Gastrocnemius medialis (tissue), 4 donors: ENCODE results near the gene USP34. TPM values are rescaled to one million over a fixed set of nuclear protein-coding genes. Genes with fewer than 3 reads are reported as not detected.
"Not testable (repeated sequence)": the region's sequence is repeated elsewhere in the genome, so short reads cannot be mapped to it uniquely, and the experiment has no call there.

Source experiments
- ATAC-seq, 2 donors: fragments of 150-250 bp; one replicate each; pipeline ENCODE4 v1.9.1; 2016
- DNase-seq, 2 donors: peaks; one replicate each; pipeline ENCODE4 v3.0.0-alpha.2; 2019
- H3K27ac ChIP-seq, 4 donors: fragments of 200-600 bp; sonication (generic); 1 replicate in 1 of 4; 2 replicates in 3 of 4; pipeline ENCODE4 v1.5.1; 2016 to 2018; ENCODE audit warnings: mild to moderate bottlenecking in 2 of 4, moderate library complexity in 1 of 4
- H3K27me3 ChIP-seq, 3 donors: fragments of 200-600 bp; sonication (generic) in 2 of 3; 1 replicate in 1 of 3; 2 replicates in 2 of 3; pipeline versions ENCODE4 v1.5.1 to v1.6.0; 2016 to 2019; ENCODE audit warnings: mild to moderate bottlenecking in 1 of 3, moderate library complexity in 1 of 3
- H3K36me3 ChIP-seq, 2 donors: fragments of 200-600 bp; sonication (generic) in 1 of 2; one replicate each; pipeline ENCODE4 v1.5.1; 2017 to 2018
- H3K4me1 ChIP-seq, 2 donors: fragments of 200-600 bp; sonication (generic) in 1 of 2; one replicate each; pipeline ENCODE4 v1.5.1; 2016 to 2017; ENCODE audit warnings: mild to moderate bottlenecking in 2 of 2
- H3K4me3 ChIP-seq, 4 donors: fragments of 200-600 bp; sonication (generic) in 3 of 4; 1 replicate in 1 of 4; 2 replicates in 3 of 4; pipeline ENCODE4 v1.5.1; 2016 to 2019; ENCODE audit warnings: mild to moderate bottlenecking in 2 of 4
- H3K9me3 ChIP-seq, 3 donors: fragments of 200-600 bp; sonication (generic) in 2 of 3; 1 replicate in 1 of 3; 2 replicates in 2 of 3; pipeline ENCODE4 v1.5.1; 2016 to 2019
- CTCF ChIP-seq, 5 experiments: fragments of 450-650 bp in 3 of 5; fragments of 200-600 bp in 2 of 5; sonication (generic) in 2 of 5; IDR thresholded peaks in 4 of 5; conservative IDR thresholded peaks in 1 of 5; 1 replicate in 4 of 5; 2 replicates in 1 of 5; pipeline ENCODE4 v1.5.1; 2016 to 2019; ENCODE audit warnings: antibody characterized with exemption in 5 of 5, mild to moderate bottlenecking in 3 of 5, moderate library complexity in 3 of 5
- POLR2A ChIP-seq, 2 donors: fragments of 450-650 bp; IDR thresholded peaks; one replicate each; pipeline ENCODE4 v1.6.1; 2017; ENCODE audit warnings: antibody characterized with exemption in 2 of 2, mild to moderate bottlenecking in 2 of 2, moderate library complexity in 2 of 2
- in situ Hi-C, 4 donors: fragments of 200-750 bp; cut with MboI; loops; one replicate each; pipeline versions ENCODE4 v1.15.0 to v1.8.0; 2017; ENCODE audit warnings: low sequenced_read_pairs in 4 of 4
- intact Hi-C: fragments of 100-400 bp; cut with DNase I; formaldehyde crosslinking; loops from one replicate; pipeline ENCODE4 v1.15.1; 2023; ENCODE audit warnings: low total_unique reads
- total RNA-seq, 4 donors: library from RNA; depleted of rRNA; stranded (reverse); fragments of >200 nt; gene quantifications; one replicate each; pipeline versions ENCODE4 v1.1.0 to v1.2.3, GENCODE V29; 2016

The USP34 gene
- total RNA-seq, 4 donors from 2014 or later = 64.5 to 150 (median 76.3) TPM

DNA sequence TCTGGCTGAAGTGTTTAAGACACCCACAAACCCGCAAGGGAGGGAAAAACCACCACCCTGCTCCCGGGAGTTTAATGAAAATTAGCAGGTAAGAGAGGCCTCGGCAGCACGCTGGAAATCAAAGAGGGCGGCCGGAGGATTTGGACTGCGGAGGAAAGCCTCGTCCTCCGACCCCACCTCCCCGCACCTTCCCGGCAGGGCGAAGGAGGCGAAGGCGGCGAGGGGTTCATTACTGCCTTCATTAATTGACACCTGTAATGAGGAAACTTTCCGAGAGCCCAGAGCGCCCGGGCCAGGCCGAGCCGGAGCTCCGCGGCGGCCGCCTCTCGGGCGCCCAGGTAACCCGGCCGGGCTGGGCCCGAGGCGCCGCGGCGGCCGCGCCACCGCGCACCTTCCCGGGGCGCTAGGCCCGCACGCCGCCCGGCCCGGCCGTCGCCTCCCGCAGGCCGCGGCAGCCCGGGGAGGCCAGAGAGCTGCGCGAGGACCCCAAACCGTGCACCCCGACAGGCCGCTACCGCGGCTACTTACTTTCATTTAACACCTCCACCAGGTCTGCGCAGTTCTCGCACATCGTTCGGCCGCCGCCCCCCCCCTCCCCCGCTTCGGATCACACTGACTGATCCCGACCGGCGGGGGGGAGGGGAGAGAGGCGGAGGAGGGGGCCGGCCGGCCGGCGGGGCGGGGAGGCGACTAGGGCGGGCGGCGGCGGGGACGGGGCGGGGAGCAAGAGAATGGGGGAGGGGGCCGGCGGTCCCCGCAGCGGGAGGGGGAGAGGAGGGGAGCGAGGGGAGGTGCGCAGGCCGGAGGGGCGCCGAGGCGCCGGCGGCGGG, 550 bp downstream of the USP34 start:
- no peaks in the 10 kb centered on the region for H3K27me3 ChIP-seq
- H3K4me1 ChIP-seq = peaks cover 29 to 44% of the 10 kb centered on the region in 2 donors
- H3K4me3 ChIP-seq = peak overlapping the region; percentile 78 to 98 (median 86)
- ATAC-seq = peak; percentile 64
- no peaks in the 10 kb centered on the region for H3K36me3 ChIP-seq
- intact Hi-C loops (loop anchor here (2.0 to 5.0 kb wide), 2 partner anchors 36 to 93 kb away; no protein-coding TSS in a partner anchor), in situ Hi-C loops (loop anchor here in 1 of 4 donors (10.0 kb wide), 1 partner anchor 64 kb away; the partner anchor contains the start of gene XPO1)
- H3K9me3 ChIP-seq = no peaks in the 10 kb centered on the region
- TF ChIP-seq CTCF (IDR thresholded peaks at IDR 0.05 in 4 of 5, conservative IDR thresholded peaks at IDR 0.05 in 1 of 5) = no peak
- TF ChIP-seq POLR2A (IDR thresholded peaks at IDR 0.05) = peak in 1 of 2 donors; percentile 6
- peak; percentile 88 for DNase-seq
- peak overlapping the region; percentile 95 to 100 (median 98) for H3K27ac ChIP-seq

- TF ChIP-seq POLR2A (IDR thresholded peaks at IDR 0.05) (no peak), CTCF (IDR thresholded peaks at IDR 0.05 in 4 of 5, conservative IDR thresholded peaks at IDR 0.05 in 1 of 5) (no peak)
- intact Hi-C loops = loop anchor here (2.0 to 5.0 kb wide), 2 partner anchors 35 to 92 kb away; no protein-coding TSS in a partner anchor
- no peaks in the 10 kb centered on the region for H3K9me3 ChIP-seq
- peaks cover 31 to 45% of the 10 kb centered on the region in 2 donors for H3K4me1 ChIP-seq
- H3K4me3 ChIP-seq = peak overlapping the region; percentile 78 to 98 (median 86)
- H3K36me3 ChIP-seq = no peaks in the 10 kb centered on the region
- DNase-seq (no peak), ATAC-seq (no peak)
- peak overlapping the region; percentile 95 to 100 (median 98) for H3K27ac ChIP-seq
- in situ Hi-C loops = loop anchor here in 1 of 4 donors (10.0 kb wide), 1 partner anchor 65 kb away; the partner anchor contains the start of gene XPO1
- no peaks in the 10 kb centered on the region for H3K27me3 ChIP-seq
Observed at GRCh38 chr2:61469424-61470121, 1.3 kb downstream of the USP34 start.

GRCh38 chr2:61468231-61468630, 2.7 kb downstream of the USP34 start:
- in situ Hi-C loops, ATAC-seq: not testable (repeated sequence)

DNA sequence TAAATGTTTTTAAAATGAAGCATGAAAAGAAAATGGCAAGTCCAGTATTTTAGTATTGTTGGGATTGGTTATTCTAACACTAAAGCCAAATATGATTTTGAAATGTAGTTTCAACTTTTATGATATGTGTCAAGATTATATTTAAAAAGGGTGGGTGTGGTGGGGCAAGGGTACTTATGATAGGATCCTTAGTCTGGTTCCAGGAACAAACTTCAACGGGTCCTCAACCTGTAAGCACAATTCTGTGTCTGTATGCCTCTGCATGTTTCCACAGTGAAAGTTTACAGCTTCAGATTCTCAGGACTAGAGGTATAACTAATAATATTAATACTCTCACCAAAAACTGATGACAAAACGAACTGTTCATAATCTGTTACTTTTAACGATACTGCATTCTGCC, 5.8 kb downstream of the USP34 start:
- no peaks in the 10 kb centered on the region for H3K27me3 ChIP-seq
- peaks cover 26 to 54% of the 10 kb centered on the region in 2 donors for H3K4me1 ChIP-seq
- TF ChIP-seq CTCF (IDR thresholded peaks at IDR 0.05 in 4 of 5, conservative IDR thresholded peaks at IDR 0.05 in 1 of 5) (no peak), POLR2A (IDR thresholded peaks at IDR 0.05) (no peak)
- intact Hi-C loops (no loop called here), in situ Hi-C loops (no loop called here)
- peak overlapping the region in 3 of 4 donors; percentile 43 to 57 (median 52) for H3K27ac ChIP-seq
- H3K4me3 ChIP-seq = no peak overlapping the region
- H3K36me3 ChIP-seq = no peaks in the 10 kb centered on the region
- no peaks in the 10 kb centered on the region for H3K9me3 ChIP-seq
- ATAC-seq (no peak), DNase-seq (no peak)

More at GRCh38 chr2:61468231-61468630, 2.7 kb downstream of the USP34 start:
- H3K4me1 ChIP-seq = peaks cover 34 to 58% of the 10 kb centered on the region in 2 donors
- intact Hi-C loops, DNase-seq, H3K27me3 ChIP-seq, H3K9me3 ChIP-seq, H3K36me3 ChIP-seq, H3K4me3 ChIP-seq: not testable (repeated sequence)
- peak overlapping the region; percentile 95 to 100 (median 98) for H3K27ac ChIP-seq
